H9 (cell line): ENCODE measurements around the gene NEUROD4. TPM values are rescaled to one million over a fixed set of nuclear protein-coding genes. Genes with fewer than 3 reads are reported as not detected.

Source experiments
- DNase-seq: peaks from one replicate; pipeline ENCODE4 v3.0.0-alpha.2; 2017
- H2AFZ ChIP-seq: one replicate; pipeline ENCODE4 v1.6.1; 2013; ENCODE audit warnings: mild to moderate bottlenecking, low read length, control low read depth, moderate library complexity
- H2AK5ac ChIP-seq: 2 replicates; pipeline ENCODE4 v1.6.1; 2013; ENCODE audit warnings: low read length, control low read depth, mixed read lengths; ENCODE audit not compliant: insufficient read length
- H2BK120ac ChIP-seq: one replicate; pipeline ENCODE4 v1.6.1; 2013; ENCODE audit warnings: low read depth, mild to moderate bottlenecking, low read length, control low read depth, inconsistent platforms; ENCODE audit not compliant: poor library complexity, severe bottlenecking
- H2BK12ac ChIP-seq: 2 replicates; pipeline ENCODE4 v1.6.1; 2013; ENCODE audit warnings: low read length, control low read depth, mixed read lengths, low read depth; ENCODE audit not compliant: insufficient read length
- H2BK15ac ChIP-seq: 2 replicates; pipeline ENCODE4 v1.6.1; 2013; ENCODE audit warnings: low read depth, low read length, control low read depth
- H2BK20ac ChIP-seq: one replicate; pipeline ENCODE4 v1.6.1; 2013; ENCODE audit warnings: low read depth, mild to moderate bottlenecking, low read length, control low read depth, inconsistent platforms; ENCODE audit not compliant: poor library complexity, severe bottlenecking
- H2BK5ac ChIP-seq: 2 replicates; pipeline ENCODE4 v1.6.1; 2013; ENCODE audit warnings: low read length, control low read depth, mixed read lengths; ENCODE audit not compliant: insufficient read length
- H3K14ac ChIP-seq: 2 replicates; pipeline ENCODE4 v1.6.1; 2013; ENCODE audit warnings: low read length, control low read depth; ENCODE audit not compliant: insufficient read depth
- H3K18ac ChIP-seq: 2 replicates; pipeline ENCODE4 v1.6.1; 2013; ENCODE audit warnings: low read depth, mild to moderate bottlenecking, mixed read lengths, low read length, control low read depth; ENCODE audit not compliant: insufficient read length
- H3K23ac ChIP-seq: 2 replicates; pipeline ENCODE4 v1.6.1; 2013; ENCODE audit warnings: low read length, control low read depth, mixed read lengths, low read depth; ENCODE audit not compliant: insufficient read length
- H3K23me2 ChIP-seq: 2 replicates; pipeline ENCODE4 v1.6.1; 2013; ENCODE audit warnings: low read depth, mild to moderate bottlenecking, mixed read lengths, low read length, control low read depth; ENCODE audit not compliant: insufficient read length, poor library complexity, severe bottlenecking
- H3K27ac ChIP-seq: 2 replicates; pipeline ENCODE4 v1.5.1; 2013; ENCODE audit warnings: low read length, control low read depth, mixed read lengths, low read depth; ENCODE audit not compliant: insufficient read length
- H3K27me3 ChIP-seq: 2 replicates; pipeline ENCODE4 v1.6.1; 2013; ENCODE audit warnings: low read length, control low read depth, inconsistent platforms; ENCODE audit not compliant: insufficient read depth
- H3K4ac ChIP-seq: 2 replicates; pipeline ENCODE4 v1.6.1; 2013; ENCODE audit warnings: low read depth, mild to moderate bottlenecking, control low read depth, inconsistent platforms, low read length, moderate library complexity
- H3K4me1 ChIP-seq: 2 replicates; pipeline ENCODE4 v1.6.1; 2013; ENCODE audit warnings: low read length, control low read depth, inconsistent platforms; ENCODE audit not compliant: insufficient read depth
- H3K4me2 ChIP-seq: 2 replicates; pipeline ENCODE4 v1.6.1; 2013; ENCODE audit warnings: low read length, control low read depth, mixed read lengths; ENCODE audit not compliant: insufficient read length, insufficient read depth
- H3K56ac ChIP-seq: 2 replicates; pipeline ENCODE4 v1.6.1; 2013; ENCODE audit warnings: low read depth, mild to moderate bottlenecking, mixed read lengths, low read length, control low read depth; ENCODE audit not compliant: insufficient read length
- H3K79me1 ChIP-seq: 2 replicates; pipeline ENCODE4 v1.6.1; 2013; ENCODE audit warnings: low read depth, mild to moderate bottlenecking, moderate library complexity, low read length, control low read depth, inconsistent platforms; ENCODE audit not compliant: insufficient read depth, poor library complexity, severe bottlenecking
- H3K79me2 ChIP-seq: 2 replicates; pipeline ENCODE4 v1.6.1; 2013; ENCODE audit warnings: low read length, control low read depth, inconsistent platforms; ENCODE audit not compliant: insufficient read depth
- H3K9ac ChIP-seq: 2 replicates; pipeline ENCODE4 v1.6.1; 2013; ENCODE audit warnings: low read length, control low read depth, mixed read lengths; ENCODE audit not compliant: insufficient read length; ENCODE audit errors: extremely low read depth
- H3K9me3 ChIP-seq: one replicate; pipeline ENCODE4 v1.6.1; 2013; ENCODE audit warnings: low read depth, low read length, inconsistent platforms; ENCODE audit not compliant: control insufficient read depth
- H3T11ph ChIP-seq: one replicate; pipeline ENCODE4 v1.6.1; 2013; ENCODE audit warnings: mild to moderate bottlenecking, low read length, control low read depth, inconsistent platforms
- H4K20me1 ChIP-seq: one replicate; pipeline ENCODE4 v1.6.1; 2013; ENCODE audit not compliant: control insufficient read depth, insufficient read length, insufficient read depth
- H4K5ac ChIP-seq: 2 replicates; pipeline ENCODE4 v1.6.1; 2013; ENCODE audit warnings: low read depth, mild to moderate bottlenecking, mixed read lengths, low read length, control low read depth; ENCODE audit not compliant: insufficient read length
- H4K8ac ChIP-seq: replicated peaks from 2 replicates; pipeline ENCODE4 v1.6.1; 2013; ENCODE audit warnings: low read length, control low read depth, mixed read lengths, low read depth; ENCODE audit not compliant: insufficient read length
- H4K91ac ChIP-seq: 2 replicates; pipeline ENCODE4 v1.6.1; 2013; ENCODE audit warnings: low read depth, mild to moderate bottlenecking, moderate library complexity, mixed read lengths, low read length, control low read depth; ENCODE audit not compliant: insufficient read length
- H3K27ac Mint-ChIP-seq, 3 experiments: 2 replicates in 2 of 3; 3 replicates in 1 of 3; pipeline ENCODE4 v1.8.0; 2020 to 2021; ENCODE audit warnings: mixed read lengths in 3 of 3, mild to moderate bottlenecking in 1 of 3, moderate library complexity in 1 of 3
- H3K27me3 Mint-ChIP-seq: 2 replicates; pipeline ENCODE4 v1.8.0; 2021; ENCODE audit warnings: low read depth, mild to moderate bottlenecking, moderate library complexity, mixed read lengths
- H3K36me3 Mint-ChIP-seq, 3 experiments: 2 replicates in 2 of 3; 3 replicates in 1 of 3; pipeline ENCODE4 v1.8.0; 2020 to 2021; ENCODE audit warnings: low read depth in 3 of 3, mixed read lengths in 3 of 3; ENCODE audit not compliant: insufficient read depth in 1 of 3
- H3K4me1 Mint-ChIP-seq, 2 experiments: 2 replicates each; pipeline ENCODE4 v1.8.0; 2020; ENCODE audit warnings: mixed read lengths in 2 of 2
- H3K4me3 Mint-ChIP-seq, 2 experiments: 2 replicates in 1 of 2; 3 replicates in 1 of 2; pipeline ENCODE4 v1.8.0; 2020 to 2021; ENCODE audit warnings: mild to moderate bottlenecking in 2 of 2, mixed read lengths in 2 of 2, moderate library complexity in 1 of 2
- H3K9me3 Mint-ChIP-seq, 2 experiments: 2 replicates in 1 of 2; 3 replicates in 1 of 2; pipeline ENCODE4 v1.8.0; 2020; ENCODE audit warnings: mild to moderate bottlenecking in 2 of 2, mixed read lengths in 2 of 2, moderate library complexity in 1 of 2
- CTCF ChIP-seq: fragments of 200-600 bp; sonication (generic); conservative IDR thresholded peaks from 3 replicates; pipeline ENCODE4 v1.8.0; 2021; ENCODE audit warnings: antibody characterized with exemption, mild to moderate bottlenecking
- WGBS: extraction: QIAGEN DNeasy Blood & Tissue Kit; methylation state at CpG from one replicate; pipeline ENCODE4 v1.1.7; 2013; ENCODE audit warnings: missing lambda C conversion rate, low lambda C conversion rate, mixed read lengths; ENCODE audit not compliant: insufficient read length; ENCODE audit errors: extremely low coverage; 5-methylcytosine and 5-hydroxymethylcytosine counted together
- total RNA-seq: library from RNA; stranded (reverse); gene quantifications from 2 replicates; pipeline ENCODE4 v1.2.1, GENCODE V29; 2021

NEUROD4 gene
- total RNA-seq, 1 experiment from 2014 or later: not detected

GRCh38 chr12:55002355-55002754 lies 17.4 kb upstream of the NEUROD4 start:
- no peak overlapping the region for H3K27ac ChIP-seq
- H3K56ac ChIP-seq: no peak overlapping the region
- peaks cover 4% of the 10 kb centered on the region; the same call in 1 of the 2 replicates for H3K27me3 Mint-ChIP-seq
- H3K9ac ChIP-seq: no peak overlapping the region
- H3K27me3 ChIP-seq: no peaks in the 10 kb centered on the region
- H3K9me3 ChIP-seq: no peaks in the 10 kb centered on the region
- TF ChIP-seq CTCF: no peak
- H4K20me1 ChIP-seq: no peaks in the 10 kb centered on the region
- no peak overlapping the region for H3K27ac Mint-ChIP-seq
- no peaks in the 10 kb centered on the region for H3K36me3 Mint-ChIP-seq
- no peaks in the 10 kb centered on the region for H3K79me2 ChIP-seq
- no peak overlapping the region for H2BK20ac ChIP-seq
- H3K9me3 Mint-ChIP-seq: peaks cover 3 to 4% of the 10 kb centered on the region in 2 experiments; a peak in 3 of 5 replicates
- peaks cover 4% of the 10 kb centered on the region for H3K4me1 ChIP-seq
- no peak overlapping the region for H2BK5ac ChIP-seq
- H3K4me1 Mint-ChIP-seq: peaks cover 19 to 22% of the 10 kb centered on the region in 2 experiments
- no peak for DNase-seq
- H4K5ac ChIP-seq: no peak overlapping the region
- no peak overlapping the region for H2AK5ac ChIP-seq
- no peak overlapping the region for H3K4ac ChIP-seq
- H2AFZ ChIP-seq: no peak overlapping the region
- no peak overlapping the region for H3K14ac ChIP-seq
- no peaks in the 10 kb centered on the region for H3K23me2 ChIP-seq
- no peak overlapping the region for H4K8ac ChIP-seq
- no peak overlapping the region for H2BK12ac ChIP-seq
- no peak overlapping the region for H4K91ac ChIP-seq
- no peak overlapping the region for H3K23ac ChIP-seq
- no peaks in the 10 kb centered on the region for H3K79me1 ChIP-seq
- no peak overlapping the region for H2BK120ac ChIP-seq
- H3K18ac ChIP-seq: no peak overlapping the region
- H3K4me2 ChIP-seq: no peak overlapping the region
- no CpG with 5 or more reads among the region's 2 CpGs for WGBS
- no peak overlapping the region for H3T11ph ChIP-seq
- H3K4me3 Mint-ChIP-seq: no peak overlapping the region
- H2BK15ac ChIP-seq: no peak overlapping the region
